Activated T-cell treated with anti-CD3 and anti-CD28 coated beads for 4 hours (primary cell): ENCODE data around the gene ZNF608.

Experiments
- DNase-seq: peaks from one replicate; pipeline ENCODE4 v3.0.0-alpha.2; 2020

The ZNF608 gene

GRCh38 chr5:124714910-124715309, 31.5 kb downstream of the ZNF608 start:
- no peak for DNase-seq

- DNase-seq: no peak
Measured at GRCh38 chr5:124713595-124713994, 32.8 kb downstream of the ZNF608 start.

- no peak for DNase-seq
Measured at GRCh38 chr5:124712731-124713305, 33.6 kb downstream of the ZNF608 start.

- DNase-seq: no peak
Measured at GRCh38 chr5:124708086-124708485, 38.4 kb downstream of the ZNF608 start.

- DNase-seq: no peak
Measured at GRCh38 chr5:124707520-124707919, 38.9 kb downstream of the ZNF608 start.

GRCh38 chr5:124706729-124707361, 39.6 kb downstream of the ZNF608 start:
- DNase-seq: no peak

- no peak for DNase-seq
Measured at GRCh38 chr5:124706051-124706450, 40.4 kb downstream of the ZNF608 start.

GRCh38 chr5:124705577-124705976, 40.9 kb downstream of the ZNF608 start:
- no peak for DNase-seq

GRCh38 chr5:124704594-124705284, 41.7 kb downstream of the ZNF608 start:
- DNase-seq: no peak

GRCh38 chr5:124703995-124704394, 42.4 kb downstream of the ZNF608 start:
- no peak for DNase-seq

GRCh38 chr5:124702525-124702924, 43.9 kb downstream of the ZNF608 start:
- DNase-seq: no peak

- DNase-seq: no peak
Measured at GRCh38 chr5:124701873-124702425, 44.5 kb downstream of the ZNF608 start.

- DNase-seq: no peak
Measured at GRCh38 chr5:124701016-124701415, 45.4 kb downstream of the ZNF608 start.

GRCh38 chr5:124700333-124700732, 46.1 kb downstream of the ZNF608 start:
- no peak for DNase-seq

- no peak for DNase-seq
Measured at GRCh38 chr5:124698770-124699169, 47.7 kb downstream of the ZNF608 start.

GRCh38 chr5:124697933-124698591, 48.4 kb downstream of the ZNF608 start:
- DNase-seq: no peak

GRCh38 chr5:124697501-124697900, 48.9 kb downstream of the ZNF608 start:
- no peak for DNase-seq

- DNase-seq: no peak
Measured at GRCh38 chr5:124696898-124697297, 49.5 kb downstream of the ZNF608 start.
